Activated CD4-positive, alpha-beta T cell treated with anti-CD3 and anti-CD28 coated beads, Interleukin-10, Interleukin-2, amounts not matched to agents 100 ng/mL and 50 ng/mL, durations not matched to agents 16 hours and 8 hours (primary cell): ENCODE data around the gene GALNT18.
A peak's percentile ranks its signal among the peaks of the same experiment; 100 is the strongest.

Experiments
- DNase-seq: peaks from one replicate; pipeline ENCODE4 v3.0.0-alpha.2; 2020

GALNT18 gene

DNA sequence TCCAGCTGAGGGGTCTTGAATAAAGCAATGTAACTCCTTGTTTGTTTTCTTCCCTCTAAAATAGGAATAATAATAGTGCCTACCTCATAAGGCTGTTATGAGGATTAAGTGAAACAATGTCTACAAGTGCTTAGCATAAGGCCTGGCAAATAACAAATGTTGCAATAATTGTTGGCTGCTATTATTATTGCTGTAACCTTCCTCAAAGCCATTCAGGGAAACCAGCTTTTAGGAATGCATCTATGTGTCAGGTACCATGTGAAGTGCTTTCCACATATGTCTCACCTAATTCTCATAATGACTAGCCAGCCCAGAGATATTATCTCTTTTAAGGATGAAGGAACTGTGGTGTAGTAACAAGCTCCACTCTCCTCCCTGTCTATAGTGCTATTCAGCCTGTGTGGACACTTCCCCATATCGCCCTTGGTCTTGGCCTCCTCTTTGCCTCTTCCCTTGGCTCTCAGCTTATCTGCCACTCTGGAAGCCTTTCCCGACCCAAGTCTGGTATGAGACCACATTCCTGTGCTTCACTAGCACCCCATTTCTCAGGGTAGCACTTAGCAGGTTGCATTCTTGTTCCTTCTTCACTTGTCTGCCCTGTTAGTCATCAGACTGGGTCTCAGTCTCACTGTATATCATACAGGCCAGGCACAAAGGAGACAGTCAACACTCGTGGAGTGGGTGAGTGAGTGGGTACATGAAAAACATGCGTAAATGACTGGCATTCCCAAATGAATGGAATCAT, 292.6 kb downstream of the GALNT18 start:
- DNase-seq = no peak

DNA sequence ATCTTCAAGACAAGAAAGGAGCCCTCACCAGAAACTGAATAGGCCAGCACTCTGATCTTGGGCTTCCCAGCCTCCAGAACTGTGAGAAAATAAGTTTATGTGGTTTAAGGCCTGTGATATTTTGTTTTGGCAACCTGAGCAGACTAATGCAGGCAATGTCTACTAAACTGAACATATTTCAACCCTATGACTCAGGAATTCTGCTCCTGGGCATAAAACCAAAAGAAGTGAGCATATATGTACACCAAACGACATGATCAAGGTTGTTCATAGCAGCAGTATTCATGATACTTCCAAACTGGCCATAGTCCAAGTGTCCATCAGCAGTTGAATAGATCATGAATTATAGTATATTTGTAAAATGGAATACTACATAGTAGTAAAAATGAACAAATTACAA, 297.7 kb downstream of the GALNT18 start:
- DNase-seq = no peak

DNA sequence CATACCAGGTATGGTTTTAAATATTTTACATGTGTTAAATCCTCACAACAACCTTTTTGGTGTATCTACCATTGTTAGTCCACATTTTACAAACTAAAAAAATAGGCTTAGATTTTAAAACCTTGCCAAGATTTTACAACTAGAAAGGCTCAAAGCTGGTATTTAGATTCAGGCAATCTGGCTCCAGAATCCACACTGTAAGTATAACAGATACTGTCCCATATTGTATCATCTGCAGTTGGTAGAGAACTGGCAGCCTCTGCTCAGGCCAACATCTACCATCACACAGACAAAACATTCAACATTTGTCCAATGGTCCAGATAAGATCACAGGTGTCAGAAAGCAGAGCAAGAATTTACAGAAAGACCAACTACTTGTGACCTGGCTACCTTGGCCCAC, 299.7 kb downstream of the GALNT18 start:
- DNase-seq = no peak

DNA sequence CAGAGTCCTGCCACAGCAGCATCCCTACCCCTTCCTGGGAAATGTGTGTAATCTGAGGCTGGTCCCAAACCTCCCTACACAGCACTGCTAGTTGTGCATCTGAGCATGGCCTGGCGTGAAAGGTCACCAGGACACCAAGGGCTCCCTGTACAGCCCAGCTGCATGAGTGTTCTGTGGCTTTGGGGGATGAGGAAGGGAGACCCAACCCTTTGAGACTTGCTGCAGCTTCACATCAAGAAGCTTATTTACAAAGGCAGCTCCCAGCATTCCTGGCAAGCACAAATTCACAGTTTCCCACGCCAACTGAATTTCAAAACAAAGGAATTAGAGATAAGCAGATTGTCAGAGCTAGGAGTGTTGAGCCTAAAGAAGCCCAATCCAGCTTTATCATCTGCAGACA, 301.0 kb downstream of the GALNT18 start:
- no peak for DNase-seq

DNA sequence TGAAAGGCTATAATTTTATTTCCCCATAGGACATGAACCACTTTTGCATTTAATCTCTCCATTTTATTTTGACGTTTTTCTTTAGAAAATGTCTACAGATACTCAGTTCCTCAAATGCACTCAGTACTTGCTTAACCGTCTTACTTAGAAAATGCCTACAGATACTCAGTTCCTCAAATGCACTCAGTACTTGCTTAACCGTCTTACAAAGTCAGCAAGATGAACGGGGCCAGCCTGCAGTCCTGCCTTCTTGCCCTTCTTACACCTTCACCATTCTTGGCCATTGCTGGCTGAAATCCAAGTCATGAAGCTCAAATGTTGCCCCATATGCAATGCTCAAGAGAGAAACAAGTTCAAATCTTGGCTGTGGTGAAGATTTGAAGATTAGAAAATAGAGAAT, 302.8 kb downstream of the GALNT18 start:
- DNase-seq = no peak

DNA sequence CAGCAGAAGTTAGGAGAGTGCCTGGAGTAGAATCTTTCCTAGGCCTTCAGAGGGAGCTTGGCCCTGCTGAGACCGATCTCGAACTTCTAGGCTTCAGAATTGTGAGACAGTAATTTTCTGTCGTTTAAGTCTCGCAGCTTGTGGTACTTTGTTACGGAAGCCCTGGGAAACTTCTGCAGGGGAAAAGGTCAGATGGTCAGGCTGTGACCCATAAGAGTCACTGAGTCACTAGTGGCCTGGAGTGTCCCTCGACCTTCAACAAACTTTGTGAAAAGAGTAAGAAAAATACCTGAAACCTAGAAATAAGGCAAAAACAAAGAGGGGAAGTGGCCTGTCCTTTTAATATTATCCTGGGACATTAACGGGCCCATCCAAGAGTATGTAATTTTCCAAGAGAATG, 303.3 kb downstream of the GALNT18 start:
- DNase-seq = no peak

DNA sequence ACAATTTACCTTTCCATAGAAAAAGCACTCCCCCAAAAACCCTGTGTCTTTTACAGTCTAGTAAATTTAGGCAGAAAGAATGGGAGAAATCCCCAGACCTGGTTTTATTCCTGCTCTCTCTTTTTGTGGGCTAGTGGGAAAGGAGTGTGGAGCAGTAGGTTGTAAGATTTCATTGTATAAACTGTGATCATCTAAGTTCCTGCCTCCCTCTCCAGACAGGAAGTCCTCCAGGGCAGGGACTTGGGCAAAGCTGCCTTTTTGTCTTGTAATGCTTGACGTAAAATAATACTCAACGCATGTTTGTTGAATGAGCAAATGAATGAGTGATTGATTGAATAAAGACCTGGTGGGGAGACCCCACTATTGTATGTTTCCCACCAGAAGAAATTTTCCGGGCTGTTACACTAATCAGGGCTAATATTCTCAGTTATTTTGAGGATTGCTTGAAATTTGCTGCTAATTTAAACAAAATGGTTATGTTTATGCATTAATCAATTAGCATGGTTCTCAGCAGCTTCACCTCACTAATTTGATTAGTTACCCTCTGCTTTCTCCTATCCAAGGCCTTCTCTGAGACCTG, 305.1 kb downstream of the GALNT18 start:
- DNase-seq = no peak

DNA sequence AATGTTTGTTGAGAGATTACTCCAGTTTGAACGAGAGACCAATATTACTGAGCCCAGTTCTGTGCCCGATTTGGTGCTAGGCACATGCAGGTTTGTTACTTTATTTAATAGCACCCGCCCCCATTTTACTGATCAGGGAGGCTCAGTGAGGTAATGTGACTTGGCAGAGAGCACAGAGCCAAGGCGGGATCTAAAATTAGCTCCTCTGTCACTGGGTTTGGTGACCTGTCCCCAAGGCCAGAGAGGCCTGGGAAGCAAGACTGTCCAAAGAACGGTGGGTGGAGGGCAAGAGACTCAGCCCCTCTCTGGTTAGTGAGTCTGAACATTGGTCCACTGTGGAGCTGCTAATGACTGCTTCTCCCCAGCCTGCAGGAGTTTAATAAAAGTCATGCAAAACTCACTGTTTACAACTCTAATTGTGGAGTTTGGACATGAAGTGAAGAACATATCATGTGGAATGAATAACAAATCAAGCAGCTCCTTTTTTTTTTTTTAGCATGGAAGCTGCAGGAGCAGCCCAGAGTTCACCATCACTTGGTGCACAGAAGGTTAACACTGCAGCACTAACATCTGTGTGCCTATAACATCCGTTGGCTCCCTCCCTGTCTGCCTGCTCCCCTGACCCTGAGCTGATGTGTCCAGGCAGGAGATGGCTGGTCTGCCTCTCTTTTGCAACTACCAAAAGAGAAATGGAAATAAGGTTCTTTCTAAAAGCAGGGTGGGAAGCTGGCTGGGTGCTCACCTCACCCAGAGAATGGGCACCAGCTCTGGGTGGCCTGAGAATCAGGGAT, 307.7 kb downstream of the GALNT18 start:
- no peak for DNase-seq

DNA sequence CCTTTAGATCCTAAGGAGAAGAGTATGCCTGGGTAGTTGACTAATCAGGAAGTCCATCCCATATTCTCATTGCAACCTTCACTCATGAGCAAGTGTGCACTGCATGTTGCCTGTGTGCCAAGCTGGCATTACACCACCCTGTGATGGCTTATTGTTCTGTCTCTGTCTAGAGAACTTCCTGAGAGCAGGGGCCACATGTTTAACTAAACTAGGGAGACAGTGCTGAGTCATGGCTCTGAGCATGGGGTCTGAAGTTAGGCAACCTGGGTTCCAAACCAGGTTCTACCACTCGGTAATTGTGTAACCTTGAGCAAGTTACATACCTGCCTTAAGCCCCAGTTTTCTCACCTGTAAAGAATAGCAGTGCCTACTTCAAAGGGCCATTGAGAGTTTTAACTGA, 308.4 kb downstream of the GALNT18 start:
- DNase-seq = no peak

DNA sequence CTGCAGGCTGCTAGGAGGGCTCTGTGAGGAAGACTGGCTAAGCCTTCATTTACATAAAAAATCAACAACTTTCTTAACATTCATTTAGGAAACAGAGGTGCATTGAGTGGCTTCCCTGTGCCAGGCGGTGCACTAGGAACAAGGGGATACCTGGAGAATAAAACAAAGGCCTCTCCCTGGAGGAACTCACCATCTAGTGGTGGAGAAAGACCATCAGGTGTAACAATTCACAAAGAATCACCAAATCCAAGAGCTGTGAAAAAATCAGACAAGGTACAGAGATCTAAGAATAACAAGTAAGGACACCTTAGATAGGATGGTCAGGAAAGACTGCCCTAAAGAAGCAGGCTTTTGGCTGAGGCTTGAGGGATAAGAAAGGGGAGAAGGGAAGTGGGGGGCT, 309.1 kb downstream of the GALNT18 start:
- no peak for DNase-seq

DNA sequence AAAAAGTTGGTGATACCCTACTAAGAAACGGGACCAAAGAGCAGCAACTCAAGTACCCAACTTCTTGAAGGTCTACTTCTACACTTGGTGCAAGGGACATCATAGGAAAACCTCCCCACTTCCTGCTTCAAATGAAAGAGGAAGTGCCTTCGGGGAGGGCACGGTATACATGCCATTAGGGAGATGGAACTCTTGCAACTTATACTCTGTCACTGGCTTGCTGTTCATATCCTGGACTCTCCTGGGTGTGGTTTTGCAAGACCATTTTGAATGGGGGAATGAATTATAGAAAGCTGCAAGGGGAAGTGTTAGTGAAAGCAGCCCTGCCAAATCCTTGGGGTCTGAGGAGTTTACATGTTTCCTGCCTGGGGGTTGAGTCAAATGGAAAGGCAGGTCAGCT, 310.6 kb downstream of the GALNT18 start:
- DNase-seq = peak; percentile 11

DNA sequence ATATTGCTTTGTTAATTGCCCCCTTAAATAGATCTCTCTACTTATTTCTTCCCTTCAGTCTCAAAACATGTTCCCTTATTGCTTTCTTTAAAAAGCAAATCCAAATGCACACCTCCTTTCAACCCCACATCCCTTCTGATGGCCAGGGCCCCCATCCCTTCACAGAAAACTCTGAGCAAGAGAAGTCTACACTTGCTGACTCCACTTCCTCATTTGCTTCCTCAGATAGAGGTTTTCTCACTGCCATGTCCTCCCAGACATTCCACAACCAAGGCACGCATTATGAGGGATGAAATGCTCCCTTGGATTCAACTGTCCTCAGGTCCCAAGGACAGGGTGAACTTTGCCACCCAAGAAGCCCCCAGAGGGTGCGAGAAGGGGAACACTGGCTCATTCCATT, 311.9 kb downstream of the GALNT18 start:
- DNase-seq = no peak

DNA sequence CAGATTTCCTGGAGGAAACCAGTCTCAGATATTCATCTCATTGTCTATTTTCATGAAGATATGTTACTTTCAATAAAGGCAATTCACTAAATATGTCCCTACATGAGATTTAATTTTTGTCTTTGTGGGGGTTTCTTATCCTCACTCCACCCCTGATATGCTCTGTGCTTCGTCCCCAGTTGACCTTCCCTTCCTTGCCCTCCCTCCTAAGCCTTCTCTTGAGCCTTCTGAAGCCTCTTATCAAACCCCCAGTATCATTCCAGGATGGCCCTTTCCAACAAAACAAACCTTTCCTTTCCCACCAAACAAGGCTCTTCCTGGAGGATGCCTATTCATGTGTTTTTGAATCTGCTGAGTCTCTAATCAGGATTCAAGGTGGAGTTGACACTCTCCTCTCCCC, 313.6 kb downstream of the GALNT18 start:
- no peak for DNase-seq

DNA sequence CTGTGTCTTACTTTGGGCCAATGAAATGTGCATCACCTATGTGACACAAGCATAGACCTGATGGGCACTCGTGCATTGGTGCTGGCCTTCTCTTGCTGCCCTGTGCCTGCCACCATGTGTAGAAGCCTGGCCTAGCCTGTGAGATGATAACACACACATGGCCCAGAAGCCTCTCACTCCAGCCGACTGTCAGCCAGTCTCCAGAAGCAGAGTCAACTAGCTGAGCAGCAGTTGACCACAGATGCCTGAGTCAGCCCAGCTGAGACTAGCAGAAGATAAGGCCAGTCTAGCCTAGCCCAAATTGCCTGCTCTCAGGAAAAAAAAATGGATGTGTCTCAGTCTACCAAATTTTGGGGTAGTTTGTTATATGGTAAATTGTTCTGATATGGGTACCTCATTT, 314.9 kb downstream of the GALNT18 start:
- DNase-seq = no peak

DNA sequence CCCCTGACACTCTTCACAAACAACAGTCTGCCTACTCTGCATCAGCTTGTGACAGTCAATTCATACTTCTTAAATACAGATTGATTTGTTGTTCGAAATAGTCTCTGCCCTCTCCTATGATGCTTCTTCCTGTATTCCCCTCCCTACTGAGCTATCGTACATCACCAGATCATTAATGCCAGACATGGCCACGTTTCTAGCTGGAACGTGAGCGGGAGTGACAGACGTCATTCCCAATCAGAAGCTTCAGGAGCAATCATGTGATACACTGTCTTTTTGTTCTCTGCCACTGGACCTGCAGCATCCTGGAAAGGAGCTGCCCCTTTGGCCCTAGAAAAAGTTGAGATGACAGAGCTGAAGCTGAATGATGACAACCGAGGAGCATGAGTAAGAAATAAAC, 317.3 kb downstream of the GALNT18 start:
- no peak for DNase-seq

DNA sequence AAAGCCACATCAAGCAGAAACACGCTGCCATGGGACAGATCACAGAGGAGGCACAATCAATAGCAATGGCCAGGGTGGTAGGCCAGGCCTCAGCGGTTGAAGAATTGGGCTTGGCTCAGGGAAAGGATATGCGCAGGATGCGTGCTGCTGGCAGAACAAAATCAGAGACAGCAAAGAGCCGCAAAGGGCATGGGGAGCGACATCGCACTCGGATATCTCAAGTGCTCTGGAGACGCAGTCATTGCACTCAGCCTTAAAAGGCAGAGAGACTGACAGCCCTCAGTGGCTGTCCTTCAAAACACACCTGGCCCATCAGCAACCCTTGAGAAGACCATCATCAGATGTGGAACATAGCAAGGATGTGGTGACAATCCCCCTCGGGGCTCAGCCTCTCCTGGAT, 319.2 kb downstream of the GALNT18 start:
- DNase-seq = no peak

DNA sequence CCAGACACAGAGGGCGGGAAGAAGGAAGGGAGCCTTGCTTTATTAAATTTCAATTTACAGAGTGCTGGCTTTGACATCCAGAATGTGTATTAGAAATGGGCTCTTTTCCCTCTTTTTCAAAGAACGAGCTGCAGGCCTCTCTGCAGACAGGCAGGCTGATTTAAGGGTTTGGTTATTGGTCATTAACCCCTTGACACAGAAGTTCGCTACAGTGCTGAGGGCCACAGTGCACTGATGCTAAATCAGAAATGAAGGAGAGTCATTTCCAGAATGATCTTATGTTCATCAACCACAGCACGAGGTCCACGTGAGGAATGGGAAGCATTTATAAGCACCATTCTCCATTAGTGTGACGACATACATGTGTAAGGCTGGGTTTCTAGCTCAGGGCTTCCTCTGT, 320.6 kb downstream of the GALNT18 start:
- DNase-seq = no peak

DNA sequence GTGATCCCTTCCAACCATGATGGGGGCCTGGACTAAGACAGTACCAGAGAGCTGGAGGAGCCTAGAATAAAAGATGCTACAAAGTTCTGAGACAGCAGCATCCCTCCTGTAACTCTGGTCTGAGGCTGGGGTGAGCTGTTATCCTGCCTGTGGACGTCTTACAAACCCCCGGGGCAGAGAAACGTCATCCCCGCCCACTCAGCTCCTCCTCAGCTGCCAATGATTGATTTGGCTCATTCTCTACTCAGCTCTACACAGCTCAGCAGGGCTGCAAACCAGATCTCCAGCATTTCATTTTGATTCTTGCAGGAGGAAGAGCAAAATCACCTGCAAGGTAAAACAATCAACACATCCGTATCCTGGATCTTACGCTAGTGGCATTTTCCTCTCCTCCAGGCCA, 324.2 kb downstream of the GALNT18 start:
- DNase-seq = no peak

DNA sequence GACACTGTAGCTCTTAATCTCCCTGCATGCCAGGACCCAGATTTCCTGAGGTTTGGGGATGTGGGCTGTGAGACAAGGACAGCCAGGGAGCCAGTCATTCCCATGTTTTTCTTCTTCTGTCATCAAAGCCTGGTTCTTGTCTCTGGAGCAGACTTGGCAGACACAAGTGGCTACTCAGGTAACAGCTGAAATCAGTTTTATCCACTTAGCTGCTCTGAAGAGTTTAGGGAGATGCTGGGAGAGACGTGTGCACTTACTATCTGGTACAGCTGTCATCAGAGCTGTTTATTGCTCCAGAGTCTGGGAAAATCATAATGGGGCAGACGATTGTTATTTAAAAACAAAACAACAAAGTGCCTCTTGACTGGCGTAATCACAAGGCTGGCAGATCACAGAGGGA, 325.4 kb downstream of the GALNT18 start:
- DNase-seq = no peak

DNA sequence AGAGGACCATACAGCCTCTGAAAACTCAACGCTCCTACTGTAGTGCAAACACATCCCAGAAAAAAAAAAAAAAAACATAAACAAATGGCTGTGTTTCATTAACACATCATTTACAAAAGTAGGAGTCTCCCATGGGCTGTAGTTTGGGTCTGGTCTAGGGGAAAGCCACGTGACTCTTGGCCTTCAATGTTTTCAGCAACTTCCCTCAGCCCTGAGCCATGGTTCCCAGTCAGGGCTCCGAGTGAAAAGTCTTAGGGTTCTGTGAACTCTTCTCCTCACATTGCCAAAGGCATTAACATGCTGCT, 327.3 kb downstream of the GALNT18 start:
- DNase-seq = no peak

DNA sequence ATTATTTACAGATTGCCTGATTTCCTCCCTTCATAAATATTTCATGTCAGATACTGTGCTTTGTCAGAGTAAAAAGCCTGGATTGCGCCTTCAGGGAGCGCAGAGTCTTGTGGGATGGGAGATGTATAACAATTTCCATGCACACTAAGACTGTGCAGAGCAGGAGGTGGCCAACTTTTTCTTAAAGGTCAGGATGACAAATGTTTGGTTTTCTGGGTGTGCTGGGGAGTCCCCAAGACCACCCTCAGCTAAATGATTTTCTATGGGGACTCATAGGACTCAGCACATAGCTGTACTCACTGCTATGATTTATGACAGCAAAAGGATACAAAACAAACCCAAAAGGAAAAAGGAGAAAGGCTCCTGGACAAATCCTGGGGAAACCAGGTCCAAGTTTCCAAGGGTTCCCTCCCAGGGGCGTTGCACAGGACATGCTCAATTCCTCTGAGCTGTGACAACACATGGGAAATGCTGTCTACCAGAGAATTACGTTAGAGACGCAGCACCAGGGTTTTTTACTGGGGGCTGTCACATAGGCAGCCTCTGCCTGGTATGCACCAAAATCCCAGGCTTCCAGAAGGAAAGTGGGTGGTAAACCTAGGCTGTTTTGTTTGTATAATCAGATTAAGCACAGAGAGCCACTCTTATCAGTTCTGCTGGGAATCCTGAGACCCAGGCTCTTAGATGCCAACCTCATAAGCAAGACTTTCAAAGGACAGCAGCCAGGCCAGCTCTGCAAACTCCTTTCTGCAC, 327.8 kb downstream of the GALNT18 start:
- DNase-seq = no peak

DNA sequence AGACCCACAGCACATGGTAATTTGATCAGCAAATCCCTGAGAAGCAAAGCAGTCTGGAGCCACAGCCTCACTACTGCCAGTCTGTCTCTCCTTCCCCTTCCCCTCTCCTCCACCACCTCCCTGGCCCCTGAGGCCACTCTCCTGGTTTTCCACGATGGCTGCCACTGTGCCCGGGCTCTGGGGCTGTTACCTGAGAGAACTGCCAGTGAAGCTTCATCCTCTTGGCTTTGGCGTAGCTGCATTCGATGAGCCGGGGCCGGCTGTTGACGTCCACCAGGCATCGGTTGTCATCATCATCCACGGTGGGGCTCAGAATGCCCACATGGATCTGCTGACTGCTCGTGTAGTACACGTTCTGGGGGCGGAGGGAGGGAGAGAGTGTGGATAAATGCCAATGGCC, 329.0 kb downstream of the GALNT18 start:
- DNase-seq = no peak
